Thyroid gland (tissue), 4 donors: ENCODE measurements around the gene PLXDC2. TPM values are rescaled to one million over a fixed set of nuclear protein-coding genes. Genes with fewer than 3 reads are reported as not detected.

Source experiments
- DNase-seq, 2 donors: peaks; one replicate each; pipeline ENCODE4 v3.0.0-alpha.2; 2019
- H3K27ac ChIP-seq, 3 donors: fragments of 200-600 bp; sonication (generic); 1 replicate in 2 of 3; 2 replicates in 1 of 3; pipeline ENCODE4 v1.5.1; 2016 to 2019; ENCODE audit warnings: mild to moderate bottlenecking in 1 of 3, moderate library complexity in 1 of 3
- H3K27me3 ChIP-seq: fragments of 200-600 bp; sonication (generic); one replicate; pipeline ENCODE4 v1.5.1; 2019
- H3K36me3 ChIP-seq, 2 donors: fragments of 200-600 bp; sonication (generic); one replicate each; pipeline ENCODE4 v1.5.1; 2016 to 2019
- H3K4me1 ChIP-seq, 2 donors: fragments of 200-600 bp; sonication (generic); one replicate each; pipeline ENCODE4 v1.5.1; 2017 to 2019
- H3K4me3 ChIP-seq, 3 donors: fragments of 200-600 bp; sonication (generic); replicated peaks in 1 of 3; 1 replicate in 2 of 3; 2 replicates in 1 of 3; pipeline ENCODE4 v1.5.1; 2016; ENCODE audit warnings: mild to moderate bottlenecking in 1 of 3
- H3K9me3 ChIP-seq: fragments of 200-600 bp; sonication (generic); one replicate; pipeline ENCODE4 v1.5.1; 2017
- CTCF ChIP-seq, 6 experiments: fragments of 200-600 bp in 3 of 6; fragments of 450-650 bp in 3 of 6; sonication (generic) in 3 of 6; IDR thresholded peaks; one replicate each; pipeline ENCODE4 v1.5.1; 2016 to 2019; ENCODE audit warnings: antibody characterized with exemption in 6 of 6, mild to moderate bottlenecking in 2 of 6, inconsistent platforms in 1 of 6, moderate library complexity in 1 of 6
- POLR2A ChIP-seq, 2 donors: fragments of 450-650 bp; IDR thresholded peaks; one replicate each; pipeline ENCODE4 v1.6.1; 2017; ENCODE audit warnings: antibody characterized with exemption in 2 of 2, mild to moderate bottlenecking in 2 of 2, moderate library complexity in 1 of 2
- WGBS, 2 donors: methylation state at CpG; one replicate each; pipeline ENCODE4 v1.1.5; 2017; 5-methylcytosine and 5-hydroxymethylcytosine counted together
- intact Hi-C: fragments of 100-400 bp; cut with DNase I; formaldehyde crosslinking; loops from one replicate; pipeline ENCODE4 v1.15.1; 2023
- total RNA-seq, 4 donors: library from RNA; depleted of rRNA; stranded (reverse); fragments of >200 nt; gene quantifications; one replicate each; pipeline ENCODE4 v1.2.3, GENCODE V29; 2016

Gene PLXDC2
- total RNA-seq, 4 donors from 2014 or later, result 44.6 to 91.0 (median 47.6) TPM

GRCh38 chr10:20115894-20116293, 299.7 kb downstream of the PLXDC2 start:
- no peak for TF ChIP-seq POLR2A (IDR thresholded peaks at IDR 0.05)
- TF ChIP-seq CTCF (IDR thresholded peaks at IDR 0.05), result no peak
- H3K36me3 ChIP-seq, result no peaks in the 10 kb centered on the region
- no peak overlapping the region for H3K4me3 ChIP-seq
- H3K27me3 ChIP-seq, result no peaks in the 10 kb centered on the region
- DNase-seq, result no peak
- no peaks in the 10 kb centered on the region for H3K4me1 ChIP-seq
- H3K9me3 ChIP-seq, result no peaks in the 10 kb centered on the region
- H3K27ac ChIP-seq, result no peak overlapping the region
- intact Hi-C loops, result no loop called here
- WGBS, 2 donors, result 86 to 87% methylated on average over 5 of the region's 5 CpGs

GRCh38 chr10:20117471-20117870, 301.2 kb downstream of the PLXDC2 start:
- Histone ChIP-seq H3K4me3 (no peak overlapping the region), H3K27ac (no peak overlapping the region), H3K9me3 (no peaks in the 10 kb centered on the region), H3K36me3 (no peaks in the 10 kb centered on the region), H3K4me1 (no peaks in the 10 kb centered on the region), H3K27me3 (no peaks in the 10 kb centered on the region)
- DNase-seq, result no peak
- WGBS, 2 donors, result 96 to 98% methylated on average over 2 of the region's 2 CpGs
- TF ChIP-seq POLR2A (IDR thresholded peaks at IDR 0.05) (no peak), CTCF (IDR thresholded peaks at IDR 0.05) (no peak)
- intact Hi-C loops, result no loop called here

- Histone ChIP-seq H3K4me3 (no peak overlapping the region), H3K4me1 (no peaks in the 10 kb centered on the region), H3K27ac (no peak overlapping the region), H3K27me3 (no peaks in the 10 kb centered on the region), H3K36me3 (no peaks in the 10 kb centered on the region), H3K9me3 (no peaks in the 10 kb centered on the region)
- intact Hi-C loops, result no loop called here
- TF ChIP-seq CTCF (IDR thresholded peaks at IDR 0.05) (no peak), POLR2A (IDR thresholded peaks at IDR 0.05) (no peak)
- 36 to 83% methylated on average over 2 of the region's 2 CpGs for WGBS, 2 donors
- DNase-seq, result no peak
These were observed 301.9 kb downstream of the PLXDC2 start for GRCh38 chr10:20118119-20118518.

- TF ChIP-seq CTCF (IDR thresholded peaks at IDR 0.05) (no peak), POLR2A (IDR thresholded peaks at IDR 0.05) (no peak)
- Histone ChIP-seq H3K27ac (no peak overlapping the region), H3K9me3 (no peaks in the 10 kb centered on the region), H3K27me3 (no peaks in the 10 kb centered on the region), H3K36me3 (no peaks in the 10 kb centered on the region), H3K4me1 (no peaks in the 10 kb centered on the region), H3K4me3 (no peak overlapping the region)
- intact Hi-C loops, result no loop called here
- 92 to 93% methylated on average over 2 of the region's 2 CpGs for WGBS, 2 donors
- no peak for DNase-seq
These were observed 312.6 kb downstream of the PLXDC2 start for GRCh38 chr10:20128811-20129210.

GRCh38 chr10:20132816-20133215, 316.6 kb downstream of the PLXDC2 start:
- DNase-seq, result no peak
- Histone ChIP-seq H3K9me3 (no peaks in the 10 kb centered on the region), H3K27me3 (no peaks in the 10 kb centered on the region), H3K4me3 (no peak overlapping the region), H3K27ac (no peak overlapping the region), H3K36me3 (no peaks in the 10 kb centered on the region), H3K4me1 (no peaks in the 10 kb centered on the region)
- intact Hi-C loops, result no loop called here
- TF ChIP-seq POLR2A (IDR thresholded peaks at IDR 0.05), result no peak
- no peak for TF ChIP-seq CTCF (IDR thresholded peaks at IDR 0.05)
- WGBS, 2 donors, result 83 to 92% methylated on average over 2 of the region's 2 CpGs
